ENCODE measurements around the gene SPATA45. TPM values are rescaled to one million over a fixed set of nuclear protein-coding genes. Genes with fewer than 3 reads are reported as not detected.
"Not testable (repeated sequence)": the region's sequence is repeated elsewhere in the genome, so short reads cannot be mapped to it uniquely, and the experiment has no call there.

SPATA45 gene
- total and polyA plus RNA-seq, 4 donors = 0.52 to 4.7 (median 1.2) TPM

- not testable (repeated sequence) for H3K27me3 ChIP-seq (ENCODE audit: control insufficient read depth, insufficient read depth, low read length); H3K9me3 ChIP-seq (ENCODE audit: control insufficient read depth, insufficient read depth, low read length); DNase-seq (ENCODE audit: low read depth in 4 of 6, low spot score in 6 of 6); H3K27ac ChIP-seq (ENCODE audit: low read depth, low read length); H3K36me3 ChIP-seq (ENCODE audit: control insufficient read depth, insufficient read depth, low read length); H3K4me3 ChIP-seq (ENCODE audit: low read depth, low read length); H3K4me1 ChIP-seq (ENCODE audit: control insufficient read depth, insufficient read depth, low read length)
- WGBS (ENCODE audit: insufficient coverage) = 77% methylated on average over 4 of the region's 8 CpGs
These were observed 13.9 kb downstream of the SPATA45 start for GRCh38 chr1:212833211-212834207.

GRCh38 chr1:212828395-212828794 lies 19.1 kb downstream of the SPATA45 start:
- Histone ChIP-seq H3K27me3 (ENCODE audit: control insufficient read depth, insufficient read depth, low read length) (no peaks in the 10 kb centered on the region), H3K27ac (ENCODE audit: low read depth, low read length) (no peak overlapping the region), H3K36me3 (ENCODE audit: control insufficient read depth, insufficient read depth, low read length) (no peaks in the 10 kb centered on the region), H3K4me3 (ENCODE audit: low read depth, low read length) (no peak overlapping the region), H3K4me1 (ENCODE audit: control insufficient read depth, insufficient read depth, low read length) (no peaks in the 10 kb centered on the region), H3K9me3 (ENCODE audit: control insufficient read depth, insufficient read depth, low read length) (no peaks in the 10 kb centered on the region)
- no peak for DNase-seq (ENCODE audit: low read depth in 4 of 6, low spot score in 6 of 6)
- 83% methylated on average over 1 of the region's 2 CpGs for WGBS (ENCODE audit: insufficient coverage)

- H3K9me3 ChIP-seq (ENCODE audit: control insufficient read depth, insufficient read depth, low read length) = no peaks in the 10 kb centered on the region
- H3K27me3 ChIP-seq (ENCODE audit: control insufficient read depth, insufficient read depth, low read length) = no peaks in the 10 kb centered on the region
- no peak overlapping the region for H3K4me3 ChIP-seq (ENCODE audit: low read depth, low read length)
- 81% methylated on average over 2 of the region's 5 CpGs for WGBS (ENCODE audit: insufficient coverage)
- DNase-seq (ENCODE audit: low read depth in 4 of 6, low spot score in 6 of 6) = no peak
- H3K27ac ChIP-seq (ENCODE audit: low read depth, low read length) = no peak overlapping the region
- no peaks in the 10 kb centered on the region for H3K4me1 ChIP-seq (ENCODE audit: control insufficient read depth, insufficient read depth, low read length)
- H3K36me3 ChIP-seq (ENCODE audit: control insufficient read depth, insufficient read depth, low read length) = no peaks in the 10 kb centered on the region
These were observed 19.6 kb downstream of the SPATA45 start for GRCh38 chr1:212827831-212828278.

GRCh38 chr1:212827171-212827776 lies 20.2 kb downstream of the SPATA45 start:
- no peak overlapping the region for H3K4me3 ChIP-seq (ENCODE audit: low read depth, low read length)
- DNase-seq (ENCODE audit: low read depth in 4 of 6, low spot score in 6 of 6) = no peak
- no peaks in the 10 kb centered on the region for H3K36me3 ChIP-seq (ENCODE audit: control insufficient read depth, insufficient read depth, low read length)
- no peaks in the 10 kb centered on the region for H3K4me1 ChIP-seq (ENCODE audit: control insufficient read depth, insufficient read depth, low read length)
- WGBS (ENCODE audit: insufficient coverage) = 100% methylated on average over 2 of the region's 4 CpGs
- no peaks in the 10 kb centered on the region for H3K9me3 ChIP-seq (ENCODE audit: control insufficient read depth, insufficient read depth, low read length)
- H3K27ac ChIP-seq (ENCODE audit: low read depth, low read length) = no peak overlapping the region
- H3K27me3 ChIP-seq (ENCODE audit: control insufficient read depth, insufficient read depth, low read length) = no peaks in the 10 kb centered on the region

- Histone ChIP-seq H3K4me3 (ENCODE audit: low read depth, low read length) (no peak overlapping the region), H3K27ac (ENCODE audit: low read depth, low read length) (no peak overlapping the region), H3K9me3 (ENCODE audit: control insufficient read depth, insufficient read depth, low read length) (no peaks in the 10 kb centered on the region), H3K36me3 (ENCODE audit: control insufficient read depth, insufficient read depth, low read length) (no peaks in the 10 kb centered on the region), H3K27me3 (ENCODE audit: control insufficient read depth, insufficient read depth, low read length) (no peaks in the 10 kb centered on the region), H3K4me1 (ENCODE audit: control insufficient read depth, insufficient read depth, low read length) (no peaks in the 10 kb centered on the region)
- no peak for DNase-seq (ENCODE audit: low read depth in 4 of 6, low spot score in 6 of 6)
- WGBS (ENCODE audit: insufficient coverage) = 93% methylated on average over 6 of the region's 6 CpGs
These were observed 21.5 kb downstream of the SPATA45 start for GRCh38 chr1:212825798-212826452.

GRCh38 chr1:212824201-212824600 lies 23.2 kb downstream of the SPATA45 start:
- no peak overlapping the region for H3K27ac ChIP-seq (ENCODE audit: low read depth, low read length)
- 99% methylated on average over 13 of the region's 16 CpGs for WGBS (ENCODE audit: insufficient coverage)
- no peaks in the 10 kb centered on the region for H3K27me3 ChIP-seq (ENCODE audit: control insufficient read depth, insufficient read depth, low read length)
- no peaks in the 10 kb centered on the region for H3K36me3 ChIP-seq (ENCODE audit: control insufficient read depth, insufficient read depth, low read length)
- H3K9me3 ChIP-seq (ENCODE audit: control insufficient read depth, insufficient read depth, low read length) = no peaks in the 10 kb centered on the region
- DNase-seq (ENCODE audit: low read depth in 4 of 6, low spot score in 6 of 6) = no peak
- H3K4me3 ChIP-seq (ENCODE audit: low read depth, low read length) = no peak overlapping the region
- no peaks in the 10 kb centered on the region for H3K4me1 ChIP-seq (ENCODE audit: control insufficient read depth, insufficient read depth, low read length)

- Histone ChIP-seq H3K36me3 (ENCODE audit: control insufficient read depth, insufficient read depth, low read length) (no peaks in the 10 kb centered on the region), H3K9me3 (ENCODE audit: control insufficient read depth, insufficient read depth, low read length) (no peaks in the 10 kb centered on the region), H3K4me1 (ENCODE audit: control insufficient read depth, insufficient read depth, low read length) (no peaks in the 10 kb centered on the region), H3K27me3 (ENCODE audit: control insufficient read depth, insufficient read depth, low read length) (no peaks in the 10 kb centered on the region), H3K4me3 (ENCODE audit: low read depth, low read length) (no peak overlapping the region), H3K27ac (ENCODE audit: low read depth, low read length) (no peak overlapping the region)
- 100% methylated on average over 2 of the region's 3 CpGs for WGBS (ENCODE audit: insufficient coverage)
- DNase-seq (ENCODE audit: low read depth in 4 of 6, low spot score in 6 of 6) = no peak
These were observed 24.5 kb downstream of the SPATA45 start for GRCh38 chr1:212822956-212823355.

- Histone ChIP-seq H3K4me1 (ENCODE audit: control insufficient read depth, insufficient read depth, low read length) (no peaks in the 10 kb centered on the region), H3K36me3 (ENCODE audit: control insufficient read depth, insufficient read depth, low read length) (no peaks in the 10 kb centered on the region), H3K4me3 (ENCODE audit: low read depth, low read length) (no peak overlapping the region), H3K27me3 (ENCODE audit: control insufficient read depth, insufficient read depth, low read length) (no peaks in the 10 kb centered on the region), H3K9me3 (ENCODE audit: control insufficient read depth, insufficient read depth, low read length) (no peaks in the 10 kb centered on the region), H3K27ac (ENCODE audit: low read depth, low read length) (no peak overlapping the region)
- no CpG with 5 or more reads among the region's 2 CpGs for WGBS (ENCODE audit: insufficient coverage)
- no peak for DNase-seq (ENCODE audit: low read depth in 4 of 6, low spot score in 6 of 6)
These were observed 26.5 kb downstream of the SPATA45 start for GRCh38 chr1:212820969-212821368.

GRCh38 chr1:212819726-212820125 lies 27.7 kb downstream of the SPATA45 start:
- Histone ChIP-seq H3K4me3 (ENCODE audit: low read depth, low read length) (no peak overlapping the region), H3K4me1 (ENCODE audit: control insufficient read depth, insufficient read depth, low read length) (no peaks in the 10 kb centered on the region), H3K36me3 (ENCODE audit: control insufficient read depth, insufficient read depth, low read length) (no peaks in the 10 kb centered on the region), H3K9me3 (ENCODE audit: control insufficient read depth, insufficient read depth, low read length) (no peaks in the 10 kb centered on the region), H3K27ac (ENCODE audit: low read depth, low read length) (no peak overlapping the region), H3K27me3 (ENCODE audit: control insufficient read depth, insufficient read depth, low read length) (no peaks in the 10 kb centered on the region)
- DNase-seq (ENCODE audit: low read depth in 4 of 6, low spot score in 6 of 6) = no peak
- WGBS (ENCODE audit: insufficient coverage) = 94% methylated on average over 3 of the region's 5 CpGs

Data from spinal cord (tissue), 10 donors.